ENCODE data around the gene BRWD1. TPM values are rescaled to one million over a fixed set of nuclear protein-coding genes. Genes with fewer than 3 reads are reported as not detected.

BRWD1 gene
- polyA plus RNA-seq, 1 donor from 2014 or later, result 246 TPM

- Histone ChIP-seq H4K20me1 (ENCODE audit: insufficient read depth) (peaks cover 6% of the 10 kb centered on the region), H3K36me3 (ENCODE audit: insufficient read depth, low read length) (no peaks in the 10 kb centered on the region), H3K9me3 (ENCODE audit: low read length) (no peaks in the 10 kb centered on the region), H3F3A (ENCODE audit: insufficient read depth, low read length, poor library complexity, severe bottlenecking) (no peaks in the 10 kb centered on the region), H3K4me2 (ENCODE audit: low read length) (no peak overlapping the region), H3K27me3 (ENCODE audit: insufficient read depth, low read depth, low read length) (no peaks in the 10 kb centered on the region), H3K9ac (ENCODE audit: low read length) (peak overlapping the region; percentile 99), H3K79me2 (replicated peaks; ENCODE audit: insufficient read depth, low read length) (peaks cover 41% of the 10 kb centered on the region), H3K4me3 (ENCODE audit: low read length) (peak overlapping the region; percentile 97), H3K9me2 (ENCODE audit: insufficient read depth, low read length) (no peaks in the 10 kb centered on the region), H3K27ac (ENCODE audit: low read length) (peak overlapping the region; percentile 97), H2AFZ (ENCODE audit: low read depth, low read length) (no peak overlapping the region)
- TF ChIP-seq SMC3 (conservative IDR thresholded peaks at IDR 0.05; ENCODE audit: poor library complexity), result no peak
These were observed 326 bp downstream of the BRWD1 start for GRCh38 chr21:39313042-39313570.

GRCh38 chr21:39312112-39313041 lies 1.1 kb downstream of the BRWD1 start:
- H3K9ac ChIP-seq (ENCODE audit: low read length), result peak overlapping the region; percentile 99
- no peaks in the 10 kb centered on the region for H3K27me3 ChIP-seq (ENCODE audit: insufficient read depth, low read depth, low read length)
- H3K4me3 ChIP-seq (ENCODE audit: low read length), result peak overlapping the region; percentile 97
- H3F3A ChIP-seq (ENCODE audit: insufficient read depth, low read length, poor library complexity, severe bottlenecking), result no peaks in the 10 kb centered on the region
- H3K27ac ChIP-seq (ENCODE audit: low read length), result peak overlapping the region; percentile 97
- no peak overlapping the region for H2AFZ ChIP-seq (ENCODE audit: low read depth, low read length)
- H3K9me2 ChIP-seq (ENCODE audit: insufficient read depth, low read length), result no peaks in the 10 kb centered on the region
- no peaks in the 10 kb centered on the region for H3K36me3 ChIP-seq (ENCODE audit: insufficient read depth, low read length)
- peak; percentile 41 for TF ChIP-seq MXI1 (conservative IDR thresholded peaks at IDR 0.05; ENCODE audit: poor library complexity, severe bottlenecking)
- TF ChIP-seq TAF1 (IDR thresholded peaks at IDR 0.05; ENCODE audit: low read depth), result no peak
- peak; percentile 30 for TF ChIP-seq RAD21 (conservative IDR thresholded peaks at IDR 0.05)
- TF ChIP-seq EP300 (conservative IDR thresholded peaks at IDR 0.05; ENCODE audit: poor library complexity, severe bottlenecking), result no peak
- TF ChIP-seq POLR2AphosphoS5 (IDR thresholded peaks at IDR 0.05), result peak; percentile 46
- peak; percentile 42 for TF ChIP-seq SMC3 (conservative IDR thresholded peaks at IDR 0.05; ENCODE audit: poor library complexity)
- TF ChIP-seq CTCF (IDR thresholded peaks at IDR 0.05; ENCODE audit: poor library complexity, severe bottlenecking), result no peak
- peak overlapping the region; percentile 94 for H3K4me2 ChIP-seq (ENCODE audit: low read length)
- peaks cover 48% of the 10 kb centered on the region for H3K79me2 ChIP-seq (replicated peaks; ENCODE audit: insufficient read depth, low read length)
- peaks cover 6% of the 10 kb centered on the region for H4K20me1 ChIP-seq (ENCODE audit: insufficient read depth)
- H3K9me3 ChIP-seq (ENCODE audit: low read length), result no peaks in the 10 kb centered on the region

- H2AFZ ChIP-seq (ENCODE audit: low read depth, low read length), result no peak overlapping the region
- no peak overlapping the region for H3K9ac ChIP-seq (ENCODE audit: low read length)
- H3K27me3 ChIP-seq (ENCODE audit: insufficient read depth, low read depth, low read length), result no peaks in the 10 kb centered on the region
- TF ChIP-seq POLR2AphosphoS5 (IDR thresholded peaks at IDR 0.05) (no peak), SMC3 (conservative IDR thresholded peaks at IDR 0.05; ENCODE audit: poor library complexity) (no peak), EZH2 (IDR thresholded peaks at IDR 0.05; ENCODE audit: borderline replicate concordance, insufficient read depth, low read length, poor library complexity, severe bottlenecking) (no peak), EP300 (conservative IDR thresholded peaks at IDR 0.05; ENCODE audit: poor library complexity, severe bottlenecking) (no peak), TAF1 (IDR thresholded peaks at IDR 0.05; ENCODE audit: low read depth) (no peak), RAD21 (conservative IDR thresholded peaks at IDR 0.05) (no peak), MXI1 (conservative IDR thresholded peaks at IDR 0.05; ENCODE audit: poor library complexity, severe bottlenecking) (no peak), CTCF (IDR thresholded peaks at IDR 0.05; ENCODE audit: poor library complexity, severe bottlenecking) (no peak), REST (IDR thresholded peaks at IDR 0.05; ENCODE audit: borderline replicate concordance) (no peak)
- H3K4me3 ChIP-seq (ENCODE audit: low read length), result peak overlapping the region; percentile 97
- peaks cover 6% of the 10 kb centered on the region for H4K20me1 ChIP-seq (ENCODE audit: insufficient read depth)
- no peaks in the 10 kb centered on the region for H3K9me2 ChIP-seq (ENCODE audit: insufficient read depth, low read length)
- no peaks in the 10 kb centered on the region for H3K9me3 ChIP-seq (ENCODE audit: low read length)
- H3K79me2 ChIP-seq (replicated peaks; ENCODE audit: insufficient read depth, low read length), result peaks cover 49% of the 10 kb centered on the region
- H3K4me2 ChIP-seq (ENCODE audit: low read length), result no peak overlapping the region
- no peaks in the 10 kb centered on the region for H3K36me3 ChIP-seq (ENCODE audit: insufficient read depth, low read length)
- H3F3A ChIP-seq (ENCODE audit: insufficient read depth, low read length, poor library complexity, severe bottlenecking), result no peaks in the 10 kb centered on the region
- no peak overlapping the region for H3K27ac ChIP-seq (ENCODE audit: low read length)
These were observed 2.3 kb downstream of the BRWD1 start for GRCh38 chr21:39311164-39311563.

All from neural cell (in vitro differentiated cells).